Measurements from ENCODE around the gene ERG28. TPM values are rescaled to one million over a fixed set of nuclear protein-coding genes. Genes with fewer than 3 reads are reported as not detected.

Gene ERG28
- 7.2 and 8.0 TPM in 2 replicates for total RNA-seq

- no peaks in the 10 kb centered on the region for H3K27me3 ChIP-seq (ENCODE audit: insufficient read depth, low read length)
- no peaks in the 10 kb centered on the region for H4K20me1 ChIP-seq (ENCODE audit: insufficient read depth, low read length)
- H3K4me2 ChIP-seq (ENCODE audit: insufficient read depth, low read length) = peak within 1 kb of the TSS; percentile 96
- H3K36me3 ChIP-seq (ENCODE audit: insufficient read depth, low read length) = peaks cover 11% of the 10 kb centered on the region
- H3K27ac ChIP-seq (ENCODE audit: low read depth, low read length) = peak within 1 kb of the TSS; percentile 80
- no peak for TF ChIP-seq CTCF (IDR thresholded peaks at IDR 0.05; ENCODE audit: extremely low read depth, low read depth, low read length)
- H2AFZ ChIP-seq (ENCODE audit: low read length) = peak within 1 kb of the TSS; percentile 95
- peak within 1 kb of the TSS; percentile 95 for H3K4me3 ChIP-seq (ENCODE audit: insufficient read depth, low read length)
- H3K4me1 ChIP-seq (ENCODE audit: insufficient read depth, low read length) = peaks cover 11% of the 10 kb centered on the region
- H3K9me3 ChIP-seq (ENCODE audit: low read depth, low read length) = no peaks in the 10 kb centered on the region
- peaks cover 27% of the 10 kb centered on the region for H3K79me2 ChIP-seq (ENCODE audit: insufficient read depth, low read length)
- DNase-seq (ENCODE audit: insufficient read length, low spot score, missing footprints) = peak; percentile 99
These were observed at the start of gene ERG28, which contains the start of gene TTLL5 for GRCh38 chr14:75660630-75661498. Gene ERG28 (minus strand): TSS chr14:75660876. CDS start chr14:75657502, 3,374 bp downstream. Gene TTLL5 (plus strand): TSS chr14:75661246. CDS start chr14:75663150, 1,904 bp downstream.

- no peaks in the 10 kb centered on the region for H3K9me3 ChIP-seq (ENCODE audit: low read depth, low read length)
- H3K27ac ChIP-seq (ENCODE audit: low read depth, low read length) = no peak overlapping the region
- peak; percentile 1 for DNase-seq (ENCODE audit: insufficient read length, low spot score, missing footprints)
- H3K4me1 ChIP-seq (ENCODE audit: insufficient read depth, low read length) = peaks cover 12% of the 10 kb centered on the region
- peak; percentile 94 for TF ChIP-seq CTCF (IDR thresholded peaks at IDR 0.05; ENCODE audit: extremely low read depth, low read depth, low read length)
- H3K27me3 ChIP-seq (ENCODE audit: insufficient read depth, low read length) = no peaks in the 10 kb centered on the region
- H3K79me2 ChIP-seq (ENCODE audit: insufficient read depth, low read length) = no peaks in the 10 kb centered on the region
- no peaks in the 10 kb centered on the region for H4K20me1 ChIP-seq (ENCODE audit: insufficient read depth, low read length)
- H3K36me3 ChIP-seq (ENCODE audit: insufficient read depth, low read length) = peaks cover 3% of the 10 kb centered on the region
- H3K4me3 ChIP-seq (ENCODE audit: insufficient read depth, low read length) = no peak overlapping the region
- no peak overlapping the region for H2AFZ ChIP-seq (ENCODE audit: low read length)
- no peak overlapping the region for H3K4me2 ChIP-seq (ENCODE audit: insufficient read depth, low read length)
These were observed 48.6 kb upstream of the ERG28 start for GRCh38 chr14:75709207-75709812.

- no peaks in the 10 kb centered on the region for H3K79me2 ChIP-seq (ENCODE audit: insufficient read depth, low read length)
- H3K27ac ChIP-seq (ENCODE audit: low read depth, low read length) = no peak overlapping the region
- H3K4me1 ChIP-seq (ENCODE audit: insufficient read depth, low read length) = peaks cover 4% of the 10 kb centered on the region
- no peak overlapping the region for H3K4me2 ChIP-seq (ENCODE audit: insufficient read depth, low read length)
- H3K9me3 ChIP-seq (ENCODE audit: low read depth, low read length) = no peaks in the 10 kb centered on the region
- no peaks in the 10 kb centered on the region for H3K27me3 ChIP-seq (ENCODE audit: insufficient read depth, low read length)
- H3K4me3 ChIP-seq (ENCODE audit: insufficient read depth, low read length) = no peak overlapping the region
- H2AFZ ChIP-seq (ENCODE audit: low read length) = no peak overlapping the region
- H3K36me3 ChIP-seq (ENCODE audit: insufficient read depth, low read length) = peaks cover 3% of the 10 kb centered on the region
- TF ChIP-seq CTCF (IDR thresholded peaks at IDR 0.05; ENCODE audit: extremely low read depth, low read depth, low read length) = no peak
- H4K20me1 ChIP-seq (ENCODE audit: insufficient read depth, low read length) = no peaks in the 10 kb centered on the region
- DNase-seq (ENCODE audit: insufficient read length, low spot score, missing footprints) = no peak
These were observed 44.3 kb upstream of the ERG28 start for GRCh38 chr14:75705014-75705413.

- no peaks in the 10 kb centered on the region for H3K79me2 ChIP-seq (ENCODE audit: insufficient read depth, low read length)
- H3K4me2 ChIP-seq (ENCODE audit: insufficient read depth, low read length) = no peak overlapping the region
- no peak for DNase-seq (ENCODE audit: insufficient read length, low spot score, missing footprints)
- peaks cover 4% of the 10 kb centered on the region for H3K4me1 ChIP-seq (ENCODE audit: insufficient read depth, low read length)
- no peak overlapping the region for H2AFZ ChIP-seq (ENCODE audit: low read length)
- TF ChIP-seq CTCF (IDR thresholded peaks at IDR 0.05; ENCODE audit: extremely low read depth, low read depth, low read length) = no peak
- H3K27me3 ChIP-seq (ENCODE audit: insufficient read depth, low read length) = no peaks in the 10 kb centered on the region
- H3K4me3 ChIP-seq (ENCODE audit: insufficient read depth, low read length) = no peak overlapping the region
- no peak overlapping the region for H3K27ac ChIP-seq (ENCODE audit: low read depth, low read length)
- H4K20me1 ChIP-seq (ENCODE audit: insufficient read depth, low read length) = no peaks in the 10 kb centered on the region
- H3K9me3 ChIP-seq (ENCODE audit: low read depth, low read length) = no peaks in the 10 kb centered on the region
- peaks cover 7% of the 10 kb centered on the region for H3K36me3 ChIP-seq (ENCODE audit: insufficient read depth, low read length)
These were observed 42.8 kb upstream of the ERG28 start for GRCh38 chr14:75703467-75703866.
